ENCODE data around the gene KRTAP3-2. TPM values are rescaled to one million over a fixed set of nuclear protein-coding genes. Genes with fewer than 3 reads are reported as not detected.

The KRTAP3-2 gene
- total RNA-seq, 1 donor from 2014 or later, result not detected

DNA sequence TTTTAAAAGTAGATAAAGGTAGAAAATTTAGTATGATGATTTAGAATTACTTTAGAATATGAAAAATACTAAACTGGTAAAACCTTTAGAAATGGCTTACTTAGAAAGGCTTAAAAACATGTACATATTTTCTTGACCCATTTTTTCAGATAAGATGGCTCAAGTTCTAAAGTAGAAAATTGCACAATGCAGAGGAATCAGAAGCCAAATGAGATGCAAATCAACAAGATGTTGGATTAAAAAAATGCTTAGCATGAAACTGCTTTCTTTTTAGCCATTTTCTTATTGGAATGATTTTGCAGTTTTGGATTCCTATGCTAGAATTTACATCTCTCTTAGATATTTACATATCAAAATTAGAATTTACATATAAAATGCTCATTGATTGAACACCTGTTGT is 10.7 kb upstream of the KRTAP3-2 start:
- no peak for DNase-seq (ENCODE audit: low read depth in 2 of 2)

DNA sequence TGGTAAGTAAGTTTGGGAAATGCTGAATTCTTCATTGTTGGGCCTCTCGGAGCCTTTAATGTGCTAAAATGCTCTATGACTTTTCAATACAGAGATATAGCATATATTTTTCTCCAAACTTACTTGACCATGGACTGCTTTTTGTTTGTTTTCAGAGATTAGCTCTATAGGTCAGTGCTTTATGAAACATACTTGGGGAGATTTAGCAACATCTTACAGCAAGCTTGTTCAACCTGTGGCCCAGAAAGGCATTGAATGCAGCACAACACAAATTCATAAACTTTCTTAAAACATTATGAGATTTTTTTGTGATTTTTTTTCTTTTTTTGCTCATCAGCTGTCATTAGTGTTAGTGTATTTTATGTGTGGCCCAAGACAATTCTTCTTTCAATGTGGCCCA is 10.2 kb upstream of the KRTAP3-2 start:
- no peak for DNase-seq (ENCODE audit: low read depth in 2 of 2)

DNA sequence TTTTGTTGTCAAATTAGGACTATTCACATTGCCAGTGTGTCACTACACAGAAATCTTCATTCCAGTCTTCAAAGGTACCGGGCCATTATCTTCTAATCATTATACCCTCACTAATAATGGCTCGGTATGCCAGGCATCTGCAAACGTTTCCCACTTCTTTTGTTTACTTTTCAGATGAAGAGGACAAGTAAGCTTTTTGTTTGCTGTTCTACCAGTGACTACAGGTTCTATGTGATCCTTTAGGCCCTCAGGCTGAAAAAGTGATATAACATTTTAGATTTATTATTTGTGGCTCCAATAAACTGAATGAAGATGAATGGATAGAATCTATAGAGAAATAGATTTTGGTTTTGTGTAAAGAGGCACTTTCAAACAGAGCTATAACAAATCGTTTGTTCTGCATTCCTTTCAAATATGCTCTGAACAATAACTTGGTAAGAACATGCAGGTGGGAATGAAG is 9.6 kb upstream of the KRTAP3-2 start:
- no peak for DNase-seq (ENCODE audit: low read depth in 2 of 2)

DNA sequence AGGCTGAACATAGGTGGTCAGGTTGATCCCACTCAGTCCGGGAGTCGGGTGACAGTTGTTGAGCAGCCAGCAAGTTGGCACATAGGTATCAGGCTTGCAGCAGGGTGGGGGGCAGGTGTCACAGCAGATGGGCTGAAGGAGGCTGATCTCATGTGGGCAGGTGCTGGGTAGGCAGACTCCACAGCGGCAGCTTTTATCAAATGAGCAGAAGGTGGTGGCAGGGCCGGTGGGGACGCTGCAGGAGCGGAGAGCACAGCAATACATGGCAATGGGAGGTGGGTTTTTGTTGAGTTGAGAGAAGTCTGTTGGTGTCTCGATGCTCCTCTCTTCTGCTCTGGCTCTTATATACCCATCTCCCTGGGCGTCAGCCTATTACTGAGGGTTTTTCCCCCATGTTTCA is 9.1 kb upstream of the KRTAP3-2 start, which contains the start of gene KRTAP3-1:
KRTAP3-1 (minus strand) TSS at position 318 of the 400 bp plus-strand sequence; CDS start at position 264, 54 bp downstream.
- no peak for DNase-seq (ENCODE audit: low read depth in 2 of 2)

DNA sequence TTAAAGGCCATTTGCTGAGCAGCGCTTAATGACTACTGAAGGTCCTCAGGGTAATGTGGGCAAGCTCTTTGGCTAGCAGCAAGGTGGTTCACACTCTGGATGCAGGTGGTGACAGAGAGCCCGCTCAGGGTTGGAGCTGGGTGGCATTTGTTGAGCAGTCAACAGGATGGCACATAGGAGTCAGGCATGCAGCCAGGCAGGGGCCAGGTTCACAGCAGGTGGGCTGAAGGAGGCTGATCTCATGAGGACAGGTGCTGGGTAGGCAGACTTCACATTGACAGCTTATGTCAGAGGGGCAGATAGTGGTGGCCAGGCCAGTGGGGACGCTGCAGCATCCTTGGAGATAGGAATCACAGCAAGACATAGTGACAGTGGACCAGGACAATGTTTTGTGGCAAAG is 4.7 kb upstream of the KRTAP3-2 start:
- no peak for DNase-seq (ENCODE audit: low read depth in 2 of 2)

DNA sequence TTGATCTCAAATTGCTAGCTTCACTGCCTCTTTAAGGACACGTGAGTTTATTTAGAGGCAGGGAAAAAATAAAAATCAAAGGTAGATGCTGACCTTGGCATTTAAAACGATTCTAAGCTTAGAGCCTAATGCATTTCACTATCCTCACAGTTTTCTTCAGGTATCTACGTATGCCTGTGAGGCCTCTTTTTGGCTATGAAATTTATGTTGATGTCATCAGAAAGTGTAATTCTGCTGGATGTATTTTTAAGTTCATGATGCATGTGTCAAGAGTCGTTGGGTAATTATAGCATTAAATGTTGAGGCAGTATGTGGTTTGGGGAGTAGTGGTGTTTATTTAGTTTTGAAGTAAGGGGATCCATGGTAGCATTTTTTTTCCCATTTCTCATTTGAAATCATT is 4.2 kb upstream of the KRTAP3-2 start:
- DNase-seq (ENCODE audit: low read depth in 2 of 2), result no peak

DNA sequence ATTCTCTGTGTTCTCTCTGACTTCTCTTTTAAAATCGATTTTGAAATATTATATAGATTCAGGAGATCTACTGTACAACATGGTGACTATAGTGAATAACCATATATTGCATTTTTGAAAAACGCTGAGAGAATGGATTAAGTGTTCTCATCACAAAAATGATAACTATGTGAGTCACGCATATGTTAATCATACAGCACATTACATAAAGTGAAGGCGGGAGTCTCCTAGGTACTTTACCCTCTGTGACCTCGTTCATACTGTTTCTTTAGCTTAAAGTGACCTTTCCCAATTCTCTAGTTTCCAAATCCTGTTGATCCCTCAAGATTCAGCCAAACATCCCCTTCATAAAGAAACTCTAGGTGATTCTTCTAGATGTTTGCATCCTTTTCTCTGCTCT is 3.1 kb upstream of the KRTAP3-2 start:
- no peak for DNase-seq (ENCODE audit: low read depth in 2 of 2)

DNA sequence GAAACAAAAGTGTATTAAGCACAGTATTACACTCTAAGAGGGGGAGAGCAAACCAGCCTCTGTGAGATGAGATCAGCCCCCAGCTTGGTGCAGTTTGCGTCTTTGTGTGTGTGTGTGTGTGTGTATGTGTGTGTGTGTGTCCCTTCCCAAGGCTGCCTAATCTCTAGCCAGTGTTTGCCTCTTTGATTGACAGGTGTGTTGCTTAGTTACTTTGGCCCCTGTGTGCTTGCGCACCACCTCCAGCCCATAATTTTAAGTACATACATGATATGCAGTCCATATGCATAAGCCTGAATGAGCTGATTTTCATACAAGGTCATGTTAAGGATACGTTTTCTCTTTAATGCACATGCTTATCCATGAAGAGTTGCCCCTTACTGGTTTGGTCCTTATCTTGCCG is 2.1 kb upstream of the KRTAP3-2 start:
- no peak for DNase-seq (ENCODE audit: low read depth in 2 of 2)

DNA sequence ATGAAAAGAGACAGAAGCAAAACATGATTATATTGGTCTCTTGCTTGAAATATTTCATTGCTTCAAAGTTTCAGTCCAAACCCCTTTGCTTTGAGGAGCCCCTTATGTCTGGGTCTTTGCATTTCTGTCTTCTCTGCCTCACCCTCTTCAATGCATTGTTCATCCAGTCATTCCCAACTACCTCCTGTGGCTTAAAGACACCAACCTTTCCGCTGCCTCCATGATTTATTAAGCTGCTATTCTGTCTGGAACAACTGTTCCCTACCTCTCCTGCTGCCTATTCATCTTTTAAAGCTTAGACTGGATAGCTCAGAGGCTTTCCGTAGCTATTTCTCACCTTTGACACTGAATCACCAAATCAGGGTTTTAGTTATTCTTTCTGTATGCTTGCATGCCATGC is 2.3 kb downstream of the KRTAP3-2 start:
- no peak for DNase-seq (ENCODE audit: low read depth in 2 of 2)

DNA sequence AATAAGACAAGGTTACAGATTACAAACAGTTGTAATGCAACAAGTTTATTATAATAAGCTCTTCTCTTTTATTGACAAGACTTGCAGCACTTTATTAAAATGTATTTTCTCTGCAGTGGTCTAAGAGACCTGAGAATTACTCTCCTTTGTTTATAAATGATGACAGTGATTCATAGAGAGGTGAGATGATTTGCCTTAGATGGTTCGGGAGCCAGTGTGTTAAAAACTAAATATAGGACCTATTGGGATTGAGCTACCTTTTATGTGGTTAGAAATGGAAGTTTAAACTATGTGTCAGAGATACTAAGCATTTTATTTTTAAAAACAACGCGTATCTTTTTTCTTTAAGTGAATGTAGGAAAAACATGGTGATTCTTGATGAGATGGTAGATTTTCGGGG is 2.9 kb downstream of the KRTAP3-2 start:
- no peak for DNase-seq (ENCODE audit: low read depth in 2 of 2)

DNA sequence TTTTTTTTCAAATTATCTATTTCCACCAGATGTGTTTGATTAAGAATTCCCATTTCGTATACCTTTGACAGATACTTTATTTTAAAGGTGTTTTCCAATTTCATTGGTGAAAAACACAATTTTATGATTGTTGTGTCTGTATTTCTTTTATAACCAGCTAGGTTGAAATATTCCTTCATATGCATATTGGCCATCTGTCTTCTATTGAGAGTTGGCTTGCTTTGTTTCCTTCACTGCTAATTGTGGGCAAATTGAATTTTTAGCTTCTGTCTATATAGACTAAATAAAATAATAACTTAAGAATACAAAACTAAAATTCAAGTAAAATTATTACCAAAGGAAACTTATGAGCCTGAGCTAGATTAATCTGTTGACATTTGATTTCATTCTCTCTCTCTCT is 4.6 kb downstream of the KRTAP3-2 start:
- DNase-seq (ENCODE audit: low read depth in 2 of 2), result no peak

DNA sequence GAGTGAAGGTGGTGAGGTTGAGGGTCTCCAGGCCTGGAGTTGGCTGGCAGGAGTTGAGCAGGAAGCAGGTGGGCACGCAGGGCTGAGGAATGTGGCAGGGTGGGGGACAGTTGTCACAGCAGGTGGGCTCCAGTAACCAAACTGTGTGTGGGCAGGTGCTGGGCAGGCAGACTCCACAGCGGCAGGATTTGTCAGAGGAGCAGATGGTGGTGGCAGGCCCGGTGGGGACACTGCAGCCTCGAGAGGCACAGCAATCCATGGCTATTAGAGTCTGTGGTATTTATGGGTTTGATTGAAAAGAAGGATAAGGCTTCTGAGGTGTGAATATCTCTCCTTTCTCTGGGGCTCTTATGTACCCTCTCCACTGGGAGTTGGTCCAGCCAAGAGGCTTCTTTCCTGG is 5.9 kb downstream of the KRTAP3-2 start, which contains the start of gene KRTAP3-3:
KRTAP3-3 (minus strand) TSS at position 326 of the 400 bp plus-strand sequence; CDS start at position 259, 67 bp downstream.
- no peak for DNase-seq (ENCODE audit: low read depth in 2 of 2)

DNA sequence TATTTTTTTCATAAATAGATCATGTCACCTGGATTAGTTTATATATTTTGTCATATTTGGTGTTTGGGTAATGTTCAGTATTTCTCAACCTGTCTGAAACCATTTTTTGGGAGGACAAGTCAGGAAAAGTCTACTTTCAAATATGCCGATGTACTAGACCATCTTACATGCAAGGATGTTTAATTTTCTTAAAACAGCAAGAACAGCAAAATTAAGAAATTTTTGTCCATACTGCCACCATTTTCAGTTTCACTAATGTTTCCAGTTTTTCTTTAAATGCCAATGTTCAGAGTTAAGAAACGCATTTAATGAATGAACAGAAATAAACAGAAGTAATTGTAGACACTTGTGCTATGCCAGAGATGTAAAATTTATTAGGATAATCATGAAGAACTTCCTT is 6.6 kb downstream of the KRTAP3-2 start:
- no peak for DNase-seq (ENCODE audit: low read depth in 2 of 2)

DNA sequence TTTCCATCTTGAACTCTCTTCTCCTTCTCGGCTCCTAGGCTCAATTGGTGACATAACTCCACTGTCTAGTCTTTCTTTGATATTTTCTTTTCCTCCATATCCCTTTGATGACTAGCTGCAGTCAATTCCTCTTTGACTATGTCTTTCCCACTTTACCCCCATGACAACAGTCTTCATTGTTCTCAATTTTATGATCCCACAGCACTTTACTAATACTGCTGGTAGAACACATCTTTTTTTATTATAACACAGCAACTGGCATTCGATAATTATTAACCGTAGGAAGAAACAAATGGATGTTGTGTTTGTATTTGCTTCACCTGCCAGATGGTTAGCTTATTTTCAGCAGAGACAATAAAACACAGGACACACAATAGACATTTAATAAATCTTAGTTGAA is 7.0 kb downstream of the KRTAP3-2 start:
- DNase-seq (ENCODE audit: low read depth in 2 of 2), result no peak

DNA sequence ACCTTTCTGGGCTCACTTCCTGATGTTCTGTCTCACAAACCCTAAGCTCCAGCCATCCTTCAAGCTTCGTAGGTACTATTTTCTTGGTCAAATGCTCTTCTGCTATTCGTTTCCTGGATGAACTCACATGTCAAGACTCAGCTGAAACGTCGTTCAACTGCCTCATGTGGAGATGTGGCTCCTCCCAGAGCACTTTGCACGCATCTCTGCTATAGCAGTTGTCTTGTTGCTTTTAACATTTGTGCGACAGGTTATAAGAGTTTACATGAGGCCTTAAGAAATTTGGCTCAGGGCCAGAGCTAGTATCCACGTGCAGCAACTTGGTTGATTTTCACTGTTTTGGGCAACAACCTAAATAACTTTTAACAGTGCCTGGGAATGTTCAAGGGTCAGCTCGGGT is 12.8 kb downstream of the KRTAP3-2 start:
- no peak for DNase-seq (ENCODE audit: low read depth in 2 of 2)

DNA sequence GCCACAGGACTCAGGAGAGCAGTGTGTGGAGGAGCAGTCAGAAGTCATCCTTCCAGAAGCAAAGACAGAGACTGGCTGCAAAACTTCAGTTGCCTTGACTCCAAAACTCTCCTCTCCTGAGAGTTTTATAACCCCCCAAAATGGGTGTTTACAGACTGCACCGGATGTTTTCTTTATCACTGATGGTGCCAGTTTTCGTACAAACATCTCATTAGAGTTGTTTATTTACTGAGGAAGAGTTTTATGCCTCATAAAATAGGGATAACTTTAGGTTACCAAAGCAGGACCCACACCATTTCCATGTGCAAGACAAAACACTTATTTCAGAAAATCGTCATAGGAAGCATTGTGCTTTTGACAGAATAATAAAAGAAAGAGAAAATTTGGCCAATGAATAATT is 15.5 kb downstream of the KRTAP3-2 start, which contains the start of gene KRT40:
KRT40 (minus strand) TSS at position 101 of the 400 bp plus-strand sequence; CDS start at position 48, 53 bp downstream.
- DNase-seq (ENCODE audit: low read depth in 2 of 2), result no peak

DNA sequence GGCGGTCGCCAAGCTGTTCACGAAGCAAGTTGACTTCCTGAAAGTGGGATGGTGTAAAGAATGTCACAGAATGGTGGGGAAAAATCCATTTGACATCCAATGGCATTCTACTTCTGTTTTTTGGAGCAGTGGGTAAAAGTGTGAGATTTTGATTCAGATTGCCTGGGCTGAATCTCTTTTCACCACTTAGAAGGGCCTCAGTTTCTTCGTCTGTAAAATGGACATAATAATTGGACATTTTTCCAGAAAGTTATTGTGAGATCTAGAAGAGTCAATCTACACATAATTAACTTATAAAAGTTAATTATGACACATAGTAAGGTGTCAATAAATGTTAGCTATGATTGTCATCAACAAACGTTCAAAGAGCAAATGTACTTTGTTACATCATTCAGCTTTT is 18.6 kb downstream of the KRTAP3-2 start:
- no peak for DNase-seq (ENCODE audit: low read depth in 2 of 2)

DNA sequence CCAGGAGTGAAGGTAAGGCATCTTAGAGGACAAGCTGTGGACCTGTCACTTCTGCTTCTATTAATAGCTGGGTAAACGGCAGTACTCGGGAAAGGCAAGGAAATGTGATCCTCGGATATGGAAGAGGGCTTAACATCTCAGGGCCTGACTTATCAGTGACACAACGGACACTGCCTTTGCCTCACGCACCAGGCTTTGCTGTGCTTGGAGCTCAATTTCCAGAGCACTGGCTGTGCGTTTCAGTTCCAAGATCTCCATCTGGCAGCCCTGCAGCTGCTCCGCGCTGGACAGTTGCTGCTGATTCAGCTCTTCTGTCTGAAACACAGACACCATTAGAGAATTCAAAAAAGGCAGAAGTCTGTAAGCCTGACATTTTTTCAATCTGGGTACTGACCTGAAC is 19.1 kb downstream of the KRTAP3-2 start:
- DNase-seq (ENCODE audit: low read depth in 2 of 2), result no peak

DNA sequence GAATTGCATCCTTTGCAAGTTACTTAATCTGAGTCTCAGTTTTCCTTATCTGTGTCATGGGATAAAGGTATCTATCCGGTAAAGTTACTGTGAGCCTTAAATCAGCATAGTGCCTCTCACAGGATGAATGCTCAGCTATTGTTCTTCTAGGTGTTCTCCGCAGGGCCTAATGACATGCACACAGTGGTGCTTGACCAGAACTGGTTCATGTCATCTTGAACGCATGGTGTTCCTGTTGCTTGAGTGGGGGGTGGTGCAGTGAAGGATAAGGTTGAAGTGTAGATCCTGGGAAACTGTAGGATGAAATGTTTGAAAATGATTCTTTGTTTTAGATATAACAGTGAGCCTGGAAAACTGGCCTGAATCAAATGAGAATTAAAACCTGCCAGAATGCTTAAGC is 19.6 kb downstream of the KRTAP3-2 start:
- DNase-seq (ENCODE audit: low read depth in 2 of 2), result no peak

DNA sequence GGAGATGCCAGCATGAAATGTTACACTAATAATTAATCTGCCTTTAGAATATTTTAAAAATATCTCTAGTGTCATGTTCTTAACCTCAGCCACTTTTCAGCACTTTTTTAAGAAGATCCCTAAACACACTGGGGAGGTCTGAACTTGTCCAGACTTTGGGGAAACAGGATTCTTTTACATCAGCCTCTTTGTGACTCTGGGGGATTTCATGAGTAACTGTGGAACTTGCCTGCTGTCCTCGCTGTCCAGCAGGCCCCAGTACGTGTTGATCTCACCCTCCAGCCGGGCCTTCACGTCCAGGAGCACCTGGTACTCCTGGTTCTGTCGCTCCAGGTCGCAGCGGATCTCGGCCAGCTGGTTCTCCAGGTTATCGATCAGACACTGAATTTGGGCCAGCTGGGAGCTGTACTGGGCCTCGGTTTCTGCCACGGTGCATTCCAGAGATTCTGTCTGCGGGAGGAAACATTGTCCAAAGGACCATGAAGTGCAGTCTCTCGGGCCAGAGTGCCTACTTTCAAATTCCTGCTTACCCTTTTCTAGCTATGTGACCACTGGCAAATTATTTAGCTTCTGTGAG is 21.0 kb downstream of the KRTAP3-2 start:
- DNase-seq (ENCODE audit: low read depth in 2 of 2), result no peak

DNA sequence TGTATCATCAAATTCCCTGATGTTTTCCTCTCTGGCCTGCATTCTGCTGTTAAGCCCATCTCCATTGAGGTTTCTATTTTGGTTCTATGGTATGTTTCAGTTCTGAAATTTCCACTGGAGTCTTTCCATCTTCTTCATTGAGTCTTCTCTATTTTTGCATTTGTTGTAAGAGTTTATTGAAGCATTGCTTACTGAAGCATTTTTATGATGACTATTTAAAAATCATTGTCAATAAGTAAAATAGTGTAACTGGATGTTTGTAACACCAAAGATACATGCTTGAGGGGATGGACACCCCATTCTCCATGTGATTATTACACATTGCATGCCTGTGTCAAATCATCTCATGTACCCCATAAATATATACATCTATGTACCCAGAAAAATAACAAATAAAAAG is 24.2 kb downstream of the KRTAP3-2 start:
- DNase-seq (ENCODE audit: low read depth in 2 of 2), result no peak

DNA sequence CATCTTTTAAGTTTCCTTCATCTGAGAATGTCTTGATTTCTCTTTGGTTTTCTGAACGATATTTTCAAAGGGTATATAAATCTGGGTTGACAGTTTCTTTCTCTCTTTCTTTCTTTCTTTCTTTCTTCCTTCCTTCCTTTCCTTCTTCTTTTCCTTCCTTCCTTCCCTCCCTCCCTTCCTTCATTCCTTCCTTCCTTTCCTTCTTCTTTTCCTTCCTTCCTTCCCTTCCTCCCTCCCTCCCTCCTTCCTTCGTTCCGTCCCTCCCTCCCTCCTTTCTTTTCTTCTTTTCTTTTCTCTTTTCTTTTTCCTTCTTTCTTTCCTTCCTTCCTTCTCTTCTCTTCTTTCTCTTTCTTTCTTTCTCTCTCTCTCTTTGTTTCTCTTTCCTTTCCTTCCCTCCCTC is 25.3 kb downstream of the KRTAP3-2 start:
- no peak for DNase-seq (ENCODE audit: low read depth in 2 of 2)

DNA sequence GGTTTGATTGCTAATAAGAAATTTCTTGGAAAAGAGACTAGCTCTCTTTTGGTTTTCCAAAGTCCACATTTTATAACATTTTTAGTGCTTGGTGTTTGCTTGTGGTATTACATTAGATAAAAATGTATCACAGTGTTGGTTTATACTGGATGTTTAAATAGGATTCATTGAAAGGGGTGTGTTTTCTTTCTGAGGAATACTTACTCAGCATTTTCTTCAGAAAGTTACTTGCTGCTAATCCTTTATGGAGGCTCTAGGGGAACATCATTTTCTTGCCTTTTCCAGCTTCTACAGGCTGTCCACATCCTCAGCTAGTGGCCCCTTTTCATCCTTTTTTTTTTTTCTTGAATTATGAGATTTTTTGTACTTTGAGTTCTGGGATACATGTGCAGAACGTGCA is 32.1 kb downstream of the KRTAP3-2 start:
- DNase-seq (ENCODE audit: low read depth in 2 of 2), result no peak

DNA sequence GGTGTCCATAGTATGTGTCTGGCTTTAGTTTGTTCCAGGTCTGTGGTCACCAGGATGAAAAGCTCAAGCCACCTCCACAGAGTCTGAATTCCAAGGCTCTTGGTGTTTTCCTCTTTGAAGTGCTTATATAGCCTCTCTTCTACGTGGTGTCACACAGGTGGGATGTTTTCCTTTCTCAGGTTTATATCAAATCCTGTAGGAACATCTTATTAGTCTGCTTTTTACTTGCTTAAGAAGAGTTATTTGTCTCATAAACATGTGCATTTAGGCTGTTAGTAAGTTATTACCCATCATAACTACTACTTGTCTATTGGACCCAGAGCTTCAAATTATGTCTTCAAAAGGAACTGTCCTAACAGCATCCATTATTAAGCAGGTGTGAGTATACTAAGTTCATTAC is 32.9 kb downstream of the KRTAP3-2 start, which contains the start of gene KRT39:
KRT39 (minus strand) TSS at position 101 of the 400 bp plus-strand sequence; CDS start at position 9, 92 bp downstream.
- no peak for DNase-seq (ENCODE audit: low read depth in 2 of 2)
